NCI-H524 treated with DMSO at 0.1 percent for 48 hours (cell line): ENCODE data around the gene GNS.

Experiments
- DNase-seq: peaks from one replicate; lab custom pipeline; 2025; lab: John Stamatoyannopoulos, UW

Gene GNS

GRCh38 chr12:64735442-64735841 is 23.8 kb downstream of the GNS start:
- DNase-seq, result no peak

DNA sequence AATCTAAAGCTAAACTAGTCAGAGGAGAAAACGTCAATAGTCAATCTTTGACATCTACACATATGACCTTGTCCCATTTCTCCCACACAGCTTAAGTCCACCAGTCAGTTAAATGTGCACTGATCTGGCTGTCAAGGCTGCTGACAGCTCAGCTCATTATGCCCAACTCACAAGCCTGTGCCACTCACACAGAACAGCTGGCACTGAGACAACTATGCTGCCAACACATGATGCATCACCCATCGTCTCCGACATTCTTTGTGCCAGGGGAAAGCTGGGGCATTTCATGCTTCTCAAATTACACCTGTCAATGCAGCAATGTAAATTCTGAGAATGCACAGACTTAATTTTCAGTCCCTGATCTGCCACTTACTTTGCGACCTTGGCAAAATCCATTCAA is 25.3 kb downstream of the GNS start:
- DNase-seq, result peak; percentile 45

GRCh38 chr12:64731683-64732082 is 27.5 kb downstream of the GNS start:
- DNase-seq, result no peak

DNA sequence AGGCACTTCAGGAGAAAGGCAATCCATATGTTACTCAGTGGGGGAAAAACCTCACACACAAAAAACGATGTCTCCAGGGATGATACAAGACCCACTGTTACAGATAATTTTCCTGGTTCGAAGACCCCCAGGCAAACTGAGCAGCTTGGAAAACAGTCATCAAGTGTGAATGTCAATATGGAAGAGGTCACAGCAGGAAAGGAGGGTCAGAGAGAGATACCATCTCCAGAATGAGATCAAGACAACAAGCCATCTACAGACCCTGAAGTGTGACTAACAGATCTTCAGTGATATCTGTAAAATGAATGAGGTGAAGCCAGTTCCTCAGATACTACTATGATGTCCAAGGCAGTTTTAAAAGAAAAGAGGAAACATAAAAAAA is 28.6 kb downstream of the GNS start:
- peak; percentile 78 for DNase-seq

DNA sequence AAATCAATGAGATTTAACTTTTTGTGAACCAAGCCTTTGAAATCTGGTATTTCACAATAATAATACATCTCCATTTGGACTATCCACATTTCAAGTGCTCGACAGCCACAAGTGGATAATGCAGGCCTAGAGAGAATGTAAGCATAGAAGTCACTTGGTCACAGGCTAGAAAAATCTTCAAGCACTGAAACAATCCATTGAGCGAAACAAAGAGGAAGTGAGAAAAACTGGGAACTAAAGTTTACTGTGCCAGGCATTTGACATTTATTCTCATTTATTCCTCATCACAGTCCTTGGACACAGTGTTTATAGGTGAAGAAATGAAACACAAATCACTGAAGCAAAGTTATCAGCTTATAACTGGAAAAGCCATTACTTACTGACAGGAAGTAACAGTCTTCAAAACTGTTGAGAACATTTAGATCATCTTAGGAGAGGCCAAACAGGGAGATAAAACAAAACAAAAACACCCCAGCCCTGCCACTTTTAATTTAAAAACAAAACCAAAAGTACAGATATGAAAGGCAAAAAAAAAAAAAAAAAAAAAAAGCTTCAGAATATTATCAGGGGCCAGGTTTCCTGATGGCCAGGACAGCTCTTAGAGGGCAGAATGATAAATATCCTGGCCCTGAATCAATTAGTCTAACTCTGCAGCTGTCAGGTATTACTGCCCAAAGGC is 29.2 kb downstream of the GNS start:
- no peak for DNase-seq

- DNase-seq, result no peak
These were observed 34.9 kb downstream of the GNS start for GRCh38 chr12:64724201-64724745.

GRCh38 chr12:64723630-64724029 is 35.6 kb downstream of the GNS start:
- no peak for DNase-seq

DNA sequence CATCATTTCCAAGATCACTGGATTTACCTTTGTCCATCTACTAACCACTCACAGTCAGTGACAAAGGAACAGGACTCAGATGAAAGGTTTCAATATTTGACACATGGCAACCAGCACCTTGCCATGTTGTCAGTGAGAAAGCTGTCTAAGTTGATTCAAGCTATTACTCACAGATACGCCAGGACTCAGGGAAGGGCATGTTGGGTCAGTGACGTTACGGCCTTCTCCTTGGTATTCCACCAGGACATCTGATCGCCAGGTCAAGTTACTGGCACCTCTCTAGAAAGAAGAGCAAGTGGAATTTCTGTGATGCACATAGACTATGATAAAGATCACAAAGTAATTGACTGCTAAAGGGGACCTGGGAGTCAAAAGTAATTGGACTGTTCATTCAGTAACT is 36.4 kb downstream of the GNS start:
- DNase-seq, result no peak

GRCh38 chr12:64720884-64721283 is 38.3 kb downstream of the GNS start:
- DNase-seq, result peak; percentile 85

GRCh38 chr12:64718649-64719048 is 40.6 kb downstream of the GNS start:
- no peak for DNase-seq

DNA sequence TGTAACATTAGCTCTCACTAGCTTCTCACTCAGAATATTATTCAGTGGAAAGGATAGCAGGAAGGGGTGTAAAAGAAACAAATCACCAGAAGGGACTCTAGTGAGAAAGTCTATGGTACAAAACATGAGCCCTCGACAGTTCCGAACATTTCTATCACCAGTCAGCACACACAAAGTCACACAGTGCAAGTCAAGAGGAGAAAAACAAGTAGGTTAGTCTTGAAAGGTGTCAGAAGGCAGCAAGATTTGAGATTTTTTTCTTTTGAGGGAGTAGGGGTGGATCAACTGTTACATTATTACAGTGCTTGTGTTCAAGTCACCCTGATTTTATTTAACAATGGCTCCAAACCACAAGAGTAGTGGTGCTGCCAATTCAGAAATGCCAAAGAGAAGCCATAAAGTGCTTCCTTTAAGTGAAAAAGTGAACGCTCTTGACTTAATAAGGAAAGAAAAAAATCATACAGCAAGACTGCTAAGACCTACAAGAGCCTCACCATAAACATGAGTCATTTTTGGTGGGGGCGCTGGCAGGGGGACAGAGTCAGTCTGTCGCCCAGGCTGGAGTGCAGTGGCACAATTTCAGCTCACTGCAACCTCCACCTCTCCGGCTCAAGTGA is 42.3 kb downstream of the GNS start:
- no peak for DNase-seq

DNA sequence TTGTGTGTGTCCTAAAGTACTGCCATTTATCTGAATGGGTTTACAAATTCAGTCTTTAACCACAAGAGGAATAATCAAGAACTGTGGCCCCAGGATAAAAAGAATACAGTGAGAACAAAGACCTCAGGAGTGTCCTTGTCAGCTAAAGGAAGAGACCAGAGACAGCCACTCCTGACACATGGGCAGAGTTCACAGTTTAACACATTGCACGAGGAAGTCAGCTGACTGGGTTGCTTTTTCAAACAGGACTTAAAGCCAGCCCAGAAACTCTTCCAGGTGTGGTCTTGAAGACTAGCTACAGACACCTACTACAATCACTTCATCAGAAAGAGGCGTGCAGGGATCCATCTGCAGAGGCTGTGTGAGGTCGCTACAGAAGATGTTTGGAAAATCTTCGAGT is 42.8 kb downstream of the GNS start:
- DNase-seq, result no peak

DNA sequence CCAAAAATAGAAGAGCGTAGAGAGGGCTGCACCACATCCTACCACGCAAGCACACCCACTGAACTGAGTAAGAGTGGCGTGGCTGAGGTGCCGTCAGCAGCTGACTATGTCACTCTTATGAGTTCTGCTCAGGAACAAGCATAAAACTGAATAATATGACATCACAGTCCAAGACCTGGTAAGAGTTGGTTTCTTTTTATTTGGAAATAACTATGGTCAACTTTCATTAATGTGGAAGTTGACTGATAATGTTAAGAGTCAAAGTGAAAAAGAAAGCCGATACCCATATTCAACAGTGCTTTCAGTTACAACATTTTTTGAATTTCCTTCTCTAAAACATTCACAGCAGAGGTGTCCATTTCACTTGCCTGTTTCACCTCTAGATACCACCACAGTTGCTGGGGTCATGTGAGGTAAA is 44.6 kb downstream of the GNS start:
- no peak for DNase-seq

GRCh38 chr12:64713376-64713775 is 45.8 kb downstream of the GNS start:
- no peak for DNase-seq

GRCh38 chr12:64709429-64709828 is 49.8 kb downstream of the GNS start:
- no peak for DNase-seq

GRCh38 chr12:64707926-64708325 is 51.3 kb downstream of the GNS start:
- no peak for DNase-seq

DNA sequence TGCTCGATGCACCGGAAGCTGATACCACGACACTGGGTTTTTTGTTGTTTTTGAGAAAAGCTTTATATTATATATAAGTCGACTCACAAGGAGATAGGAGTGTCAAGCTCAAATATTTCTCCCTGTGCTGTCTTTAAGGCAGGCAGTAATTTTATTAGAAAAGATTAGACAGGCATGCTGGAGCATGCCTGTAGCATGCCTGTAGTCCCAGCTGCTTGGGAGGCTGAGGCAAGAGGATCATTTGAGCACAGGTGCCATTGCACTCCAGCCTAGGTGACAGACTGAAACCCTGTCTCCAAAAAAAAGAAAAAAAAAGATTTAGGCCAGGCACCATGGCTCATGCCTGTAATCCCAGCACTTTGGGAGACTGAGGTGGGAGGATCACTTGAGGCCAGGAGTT is 51.8 kb downstream of the GNS start:
- DNase-seq, result no peak

DNA sequence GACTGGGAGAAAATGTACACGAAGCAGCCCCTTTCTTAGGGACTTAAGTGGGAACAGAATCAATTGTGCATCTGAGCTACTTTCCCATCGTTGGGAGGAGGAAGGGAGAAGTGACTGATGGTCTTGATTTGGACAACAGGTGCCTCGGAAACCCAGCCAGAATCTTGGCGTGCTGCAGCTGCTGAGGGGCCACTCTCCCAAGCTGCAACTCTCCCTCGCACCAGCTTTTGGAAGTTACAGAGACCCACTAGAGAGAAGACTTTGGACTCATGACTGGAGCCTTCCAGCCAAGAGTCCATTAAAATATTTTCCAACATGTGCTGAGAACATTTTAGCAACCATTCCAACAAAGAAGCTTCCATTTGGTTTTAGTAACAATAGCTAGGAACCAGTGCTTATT is 52.3 kb downstream of the GNS start:
- no peak for DNase-seq

DNA sequence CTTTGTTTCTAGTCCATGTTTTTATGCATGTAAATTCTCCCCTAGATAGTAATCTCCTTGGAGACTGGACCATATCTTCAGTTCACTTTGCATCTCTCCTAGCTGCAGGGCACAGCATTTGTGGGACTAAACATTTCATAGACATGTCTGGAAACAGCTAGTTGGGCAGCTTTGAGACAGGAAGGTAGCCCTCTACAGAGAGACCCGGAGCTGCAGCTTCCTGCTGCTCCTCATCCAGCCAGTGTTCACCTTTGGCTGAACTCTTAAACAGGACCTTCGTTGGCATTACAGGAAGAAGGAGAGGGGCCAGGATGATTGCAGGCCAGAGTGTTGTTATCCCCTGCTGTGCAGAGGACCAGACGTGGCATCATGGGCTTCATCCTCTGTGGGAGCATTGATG is 52.9 kb downstream of the GNS start:
- no peak for DNase-seq

DNA sequence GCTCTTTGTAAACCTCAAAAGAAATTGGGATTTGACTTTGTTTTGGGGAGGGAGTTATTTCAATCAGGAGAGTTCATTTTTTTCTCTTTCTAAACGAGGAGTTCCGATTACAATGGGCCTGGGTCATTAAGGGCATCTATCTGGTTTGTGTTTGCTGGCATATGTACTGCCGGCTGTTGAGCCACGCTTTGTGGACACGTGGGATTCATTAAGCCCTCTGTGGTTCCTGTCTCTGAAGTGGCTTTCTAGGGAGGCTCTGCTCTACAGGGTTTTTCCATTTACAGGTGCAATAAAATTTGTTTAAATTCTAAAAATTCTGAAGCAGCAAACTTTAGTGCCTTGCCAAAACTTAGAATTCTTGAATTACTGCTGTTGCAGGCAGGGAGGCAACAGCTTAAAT is 57.9 kb downstream of the GNS start:
- DNase-seq, result no peak

DNA sequence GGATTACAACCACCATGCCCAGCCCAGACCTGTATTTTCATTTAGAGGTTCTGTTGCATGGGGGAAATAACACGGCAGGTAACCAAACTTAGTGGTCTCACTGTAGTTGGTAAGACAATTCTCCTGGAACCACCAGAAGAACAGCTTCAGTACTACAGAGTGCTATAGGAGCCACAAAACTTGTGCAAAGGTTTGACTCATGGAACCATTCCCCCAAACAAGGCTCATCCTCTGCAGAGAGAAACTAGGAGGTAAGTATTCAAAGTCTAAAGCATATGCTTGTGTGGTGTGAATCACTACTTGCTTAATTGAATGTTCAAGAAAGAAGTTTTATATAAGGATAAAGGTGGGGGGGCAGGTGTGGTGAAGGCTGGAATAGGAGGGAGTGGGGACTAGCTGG is 58.7 kb downstream of the GNS start:
- no peak for DNase-seq

DNA sequence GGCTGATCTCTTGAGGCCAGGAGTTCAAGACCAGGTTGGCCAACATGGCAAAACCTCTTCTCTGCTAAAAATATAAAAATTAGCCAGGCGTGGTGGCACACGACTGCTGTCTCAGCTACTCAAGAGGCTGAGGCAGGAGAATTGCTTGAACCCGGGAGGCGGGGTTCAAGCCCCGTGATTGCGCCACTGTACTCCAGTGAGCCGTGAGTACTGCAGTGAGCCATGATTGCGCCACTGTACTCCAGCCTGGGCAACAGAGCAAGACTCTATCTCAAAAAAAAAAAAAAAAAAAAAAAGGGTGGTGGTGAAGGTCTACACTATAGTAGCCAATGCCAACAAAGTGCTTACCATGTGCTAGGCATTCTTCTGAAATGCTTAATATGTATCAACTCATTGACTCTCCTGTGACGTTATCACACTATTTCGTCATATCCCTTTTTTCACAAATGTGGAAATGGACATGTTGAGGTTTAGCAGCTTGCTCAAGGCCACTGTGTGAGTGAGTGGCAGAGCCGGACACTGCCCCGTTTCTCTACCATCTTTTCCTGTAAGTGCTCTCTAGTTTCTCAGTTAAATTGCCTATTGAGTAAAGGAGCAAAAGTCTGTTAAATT is 59.6 kb downstream of the GNS start:
- DNase-seq, result no peak

GRCh38 chr12:64696080-64696741 is 63.0 kb downstream of the GNS start:
- DNase-seq, result no peak
